HG03442 (cell line): ENCODE data around the gene CD300LG.
"Not testable (repeated sequence)": the region's sequence is repeated elsewhere in the genome, so short reads cannot be mapped to it uniquely, and the experiment has no call there.

ENCODE experiments used
- ATAC-seq: cut with Tn5 transposase; IDR thresholded peaks from one replicate; pipeline ENCODE4 v1.9.1; 2021; ENCODE audit warnings: mild to moderate bottlenecking, moderate library complexity; ENCODE audit not compliant: unreplicated experiment

The CD300LG gene, protein sequence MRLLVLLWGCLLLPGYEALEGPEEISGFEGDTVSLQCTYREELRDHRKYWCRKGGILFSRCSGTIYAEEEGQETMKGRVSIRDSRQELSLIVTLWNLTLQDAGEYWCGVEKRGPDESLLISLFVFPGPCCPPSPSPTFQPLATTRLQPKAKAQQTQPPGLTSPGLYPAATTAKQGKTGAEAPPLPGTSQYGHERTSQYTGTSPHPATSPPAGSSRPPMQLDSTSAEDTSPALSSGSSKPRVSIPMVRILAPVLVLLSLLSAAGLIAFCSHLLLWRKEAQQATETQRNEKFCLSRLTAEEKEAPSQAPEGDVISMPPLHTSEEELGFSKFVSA

GRCh38 chr17:43846963-43847371 is at the start of gene CD300LG:
TSS of gene CD300LG (plus strand) at chr17:43847176. CDS start at chr17:43847217, 41 bp downstream.
- ATAC-seq = no peak

DNA sequence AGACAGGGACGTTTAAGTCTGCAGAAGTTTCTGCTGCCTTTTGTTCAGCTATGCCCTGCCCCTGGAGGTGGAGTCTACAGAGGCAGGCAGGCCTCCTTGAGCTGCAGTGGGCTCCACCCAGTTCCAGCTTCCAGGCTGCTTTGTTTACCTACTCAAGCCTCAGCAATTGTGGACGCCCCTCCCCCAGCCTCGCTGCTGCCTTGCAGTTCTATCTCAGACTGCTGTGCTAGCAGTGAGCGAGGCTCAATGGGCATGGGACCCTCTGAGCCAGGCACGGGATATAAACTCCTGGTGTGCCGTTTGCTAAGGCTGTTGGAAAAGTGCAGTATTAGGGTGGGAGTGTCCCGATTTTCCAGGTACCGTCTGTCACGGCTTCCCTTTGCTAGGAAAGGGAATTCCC is 49.0 kb upstream of the CD300LG start:
- ATAC-seq = not testable (repeated sequence)

- no peak for ATAC-seq
These were observed 47.9 kb upstream of the CD300LG start for GRCh38 chr17:43799047-43799446.

- no peak for ATAC-seq
These were observed 46.2 kb upstream of the CD300LG start for GRCh38 chr17:43800736-43801135.

DNA sequence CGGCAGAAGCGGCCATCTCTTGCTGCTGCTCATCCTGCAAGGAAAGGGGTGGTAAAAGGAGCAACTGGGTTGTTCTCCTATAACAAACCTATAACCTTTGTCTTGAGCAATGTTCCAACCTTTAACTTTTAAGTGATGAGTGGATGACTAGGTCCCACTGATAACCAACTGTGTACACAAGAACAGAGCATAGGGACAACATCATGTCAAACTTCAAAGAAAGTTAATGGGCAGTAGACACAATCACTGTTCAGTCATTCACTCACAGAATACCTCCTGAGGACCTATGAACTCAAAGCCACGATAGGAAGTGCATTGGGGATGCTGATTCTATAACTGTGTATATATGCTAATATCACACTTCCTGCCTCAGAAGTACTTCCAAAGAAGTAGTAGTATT is 45.1 kb upstream of the CD300LG start:
- no peak for ATAC-seq

- ATAC-seq = no peak
These were observed 43.2 kb upstream of the CD300LG start for GRCh38 chr17:43803758-43804157.

DNA sequence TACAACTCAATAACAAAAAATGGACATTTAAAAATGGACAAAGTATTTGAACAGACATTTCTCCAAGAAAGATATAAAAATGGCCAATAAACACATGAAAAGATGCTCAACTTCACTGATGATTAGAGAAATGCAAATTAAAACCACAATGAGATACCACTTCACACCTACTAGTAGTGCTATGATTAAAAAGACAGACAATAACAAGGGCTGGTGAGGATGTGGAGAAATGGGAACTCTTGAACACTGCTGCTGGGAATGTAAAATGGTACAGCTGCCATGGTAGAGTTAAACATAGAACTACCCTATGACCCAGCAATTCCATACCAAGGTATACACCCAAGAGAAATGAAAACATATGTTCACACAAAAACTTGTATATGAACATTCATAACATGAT is 41.9 kb upstream of the CD300LG start:
- ATAC-seq = no peak

- ATAC-seq = no peak
These were observed 38.9 kb upstream of the CD300LG start for GRCh38 chr17:43808076-43808475.

- no peak for ATAC-seq
These were observed 37.9 kb upstream of the CD300LG start for GRCh38 chr17:43809121-43809520.

DNA sequence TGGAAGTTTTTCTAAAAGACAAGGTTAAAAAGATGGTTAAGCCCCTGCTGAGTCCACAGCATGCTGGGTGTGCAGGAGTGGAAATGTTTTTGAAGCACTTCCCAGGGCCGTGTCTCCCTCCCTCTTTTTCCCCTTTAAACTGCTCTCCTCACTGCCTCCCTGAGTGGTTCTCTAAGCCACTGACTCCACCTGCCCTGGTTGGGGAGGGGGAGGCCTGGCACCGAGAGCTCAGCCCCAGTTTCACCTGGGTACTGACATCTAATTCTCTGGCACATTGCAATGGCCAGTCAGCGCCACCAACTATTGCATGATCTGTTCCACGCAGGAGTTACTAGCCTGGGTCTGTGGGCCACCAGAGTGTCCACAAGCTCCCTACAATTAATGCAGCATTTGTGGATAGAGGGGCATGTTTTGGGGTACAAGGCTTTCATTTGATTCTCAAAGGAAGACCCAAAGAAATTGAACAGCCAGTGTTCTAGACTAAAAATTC is 36.7 kb upstream of the CD300LG start:
- no peak for ATAC-seq

DNA sequence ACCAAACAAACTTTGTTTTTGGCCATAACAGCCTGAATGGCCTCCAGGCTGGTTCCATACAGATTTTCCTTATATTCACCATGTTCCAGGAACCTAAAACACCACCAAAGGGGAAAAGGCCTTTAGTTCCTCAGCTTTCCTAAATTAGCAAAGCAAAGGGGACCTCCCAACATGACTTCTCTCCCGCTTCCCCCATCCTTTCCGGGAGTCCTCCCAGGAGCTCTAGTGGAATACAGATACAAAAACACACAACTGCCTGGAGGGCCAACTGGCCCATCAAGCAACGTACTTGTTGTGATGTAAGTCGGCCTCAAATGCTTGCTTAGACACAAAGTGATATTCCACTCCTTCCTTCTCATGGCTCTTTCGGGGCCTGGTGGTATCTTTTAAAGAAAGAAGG is 36.2 kb upstream of the CD300LG start:
- no peak for ATAC-seq

DNA sequence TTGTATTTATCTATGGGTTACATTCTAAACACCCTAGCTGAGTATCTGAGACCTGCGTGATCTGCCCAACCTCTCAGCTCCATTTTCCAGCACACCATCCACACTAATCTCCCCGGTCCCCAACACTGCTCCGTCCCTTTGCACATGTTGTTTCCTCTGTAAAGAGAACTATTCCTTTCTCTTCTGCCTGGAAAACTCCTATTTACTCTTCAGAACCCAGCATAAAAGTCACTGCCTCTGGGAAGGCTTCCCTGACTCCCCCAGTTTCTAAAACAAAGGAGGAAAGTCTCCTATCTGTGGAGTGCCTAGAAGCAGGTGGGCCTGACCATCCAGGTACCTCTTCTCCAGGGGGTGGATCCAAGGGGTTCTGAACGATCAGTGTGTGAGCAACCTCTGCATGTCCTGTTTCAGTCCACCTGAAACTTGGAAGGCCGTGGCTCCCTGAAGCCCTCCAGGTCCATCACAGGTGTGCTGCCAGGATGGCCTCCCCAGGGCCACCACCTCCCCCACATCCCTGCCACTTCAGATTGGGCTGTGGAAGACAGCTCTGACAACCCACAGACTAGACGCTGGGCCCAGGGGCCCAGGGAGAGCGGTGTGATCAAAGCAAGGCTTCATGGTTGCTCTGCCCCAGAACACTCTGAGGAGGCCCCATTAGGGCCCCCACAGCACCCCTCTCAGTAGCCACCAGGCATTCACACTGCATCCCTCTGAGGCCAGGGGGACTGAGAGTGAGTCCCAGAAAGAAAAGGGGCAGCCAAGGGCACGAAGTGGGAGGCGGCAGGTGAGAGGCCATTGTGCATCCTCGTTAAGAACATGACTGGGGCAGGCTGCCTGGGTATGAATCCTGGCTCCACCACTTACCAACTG is 34.3 kb upstream of the CD300LG start:
- ATAC-seq = no peak

GRCh38 chr17:43813386-43813785 is 33.6 kb upstream of the CD300LG start:
- ATAC-seq = no peak

- ATAC-seq = no peak
These were observed 33.0 kb upstream of the CD300LG start for GRCh38 chr17:43814026-43814425.

- no peak for ATAC-seq
These were observed 32.3 kb upstream of the CD300LG start for GRCh38 chr17:43814714-43815113.

DNA sequence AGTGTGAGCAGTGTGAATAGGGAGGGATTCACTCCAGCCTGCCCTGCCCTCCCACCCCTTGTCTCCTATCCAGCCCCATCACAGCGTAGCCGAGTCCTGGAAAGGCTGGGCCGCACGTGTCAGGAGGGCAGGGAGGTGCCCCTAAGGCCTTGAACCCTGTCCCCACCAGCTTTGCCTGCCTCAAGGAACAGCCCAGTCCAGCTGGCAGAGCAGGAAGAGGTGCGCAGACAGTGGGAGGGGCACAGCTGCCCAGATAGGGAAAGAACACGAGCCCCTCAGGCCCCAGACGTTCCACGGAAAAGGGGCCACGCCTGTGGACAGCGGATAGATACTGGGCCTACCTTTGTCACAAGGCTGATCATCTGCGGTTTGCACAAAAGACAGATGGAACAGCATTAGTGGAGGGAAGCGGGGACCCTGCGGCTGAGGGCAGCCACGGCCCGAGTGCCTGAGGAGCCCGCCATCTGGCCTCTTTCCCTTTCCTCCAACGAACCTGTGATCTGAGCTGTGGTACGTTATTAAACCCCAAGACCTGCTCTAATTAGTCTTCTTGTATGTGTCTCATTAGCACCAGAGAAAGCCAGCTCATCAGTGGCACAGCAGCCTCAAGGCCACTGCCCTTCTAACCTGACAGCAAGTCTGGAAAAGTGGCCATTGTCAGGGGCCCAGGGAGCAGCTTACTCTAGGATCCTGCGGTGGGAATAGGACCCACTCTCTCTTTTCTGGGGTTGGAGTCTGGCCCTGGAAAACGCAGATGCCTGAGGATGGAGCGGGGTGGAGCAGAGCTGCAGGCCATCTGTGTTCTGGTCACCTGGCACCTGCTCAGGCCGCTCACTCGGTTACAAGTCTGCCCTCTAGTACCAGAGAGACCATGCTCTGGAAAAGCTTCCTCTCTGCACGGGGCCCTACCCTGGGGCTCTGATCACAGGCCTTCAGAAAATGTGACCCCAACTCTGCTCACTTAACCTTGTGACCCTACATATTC is 30.3 kb upstream of the CD300LG start:
- ATAC-seq = no peak

DNA sequence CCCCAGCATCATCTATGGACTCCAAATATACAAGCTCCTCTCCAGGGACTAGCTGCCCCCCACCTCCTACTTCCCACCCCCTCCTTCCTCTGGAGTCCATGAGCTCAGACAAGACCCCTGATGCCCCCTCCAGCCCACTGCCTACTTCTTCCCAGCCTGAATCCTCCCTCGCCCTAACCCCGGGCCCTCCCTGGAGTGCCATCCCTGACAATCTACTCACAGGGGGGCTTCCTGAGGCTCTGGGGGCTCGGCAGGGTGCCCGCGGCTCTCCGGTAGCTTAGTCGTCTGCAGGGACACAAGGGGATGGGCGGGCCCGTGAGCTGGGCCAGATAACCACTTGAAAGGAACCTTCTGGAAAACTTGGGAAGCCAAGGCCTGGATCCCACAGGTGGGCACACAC is 29.1 kb upstream of the CD300LG start:
- no peak for ATAC-seq

- no peak for ATAC-seq
These were observed 28.0 kb upstream of the CD300LG start for GRCh38 chr17:43818966-43819365.

DNA sequence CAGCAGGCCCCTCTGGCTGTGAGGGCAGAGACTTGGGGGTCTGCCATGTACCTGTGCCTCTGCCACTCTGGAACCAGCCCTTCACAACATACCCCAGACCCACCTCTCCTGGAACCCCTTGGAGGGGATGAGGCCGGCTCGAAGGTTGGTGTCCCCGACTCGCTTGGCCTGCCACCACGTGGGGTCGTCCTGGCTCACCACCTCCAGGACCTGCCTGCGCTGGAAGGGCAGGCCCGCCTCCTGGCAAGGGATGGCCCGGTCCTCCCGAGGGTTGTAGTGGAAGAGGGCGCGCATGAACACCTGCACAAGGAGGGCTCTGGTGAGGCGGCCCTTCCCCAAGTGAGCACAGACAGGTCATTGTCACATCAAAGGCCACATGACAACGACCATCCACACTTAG is 26.2 kb upstream of the CD300LG start:
- no peak for ATAC-seq

- no peak for ATAC-seq
These were observed 24.3 kb upstream of the CD300LG start for GRCh38 chr17:43822570-43823190.
